Bronchial epithelial cell (primary cell): ENCODE data around the gene ASIC2. TPM values are rescaled to one million over a fixed set of nuclear protein-coding genes. Genes with fewer than 3 reads are reported as not detected.
A peak's percentile ranks its signal among the peaks of the same experiment; 100 is the strongest.

Experiments used
- DNase-seq: peaks from one replicate; pipeline ENCODE4 v3.0.0-alpha.2; 2010; ENCODE audit warnings: low read depth
- FAIRE-seq: peaks from 2 replicates; lab custom pipeline; 2011; peaks lifted over from hg19 to GRCh38; lab: Jason Lieb, UNC
- H3K27me3 ChIP-seq: 2 replicates; pipeline ENCODE4 v1.5.1; 2011; ENCODE audit warnings: low read length; ENCODE audit not compliant: control insufficient read depth, insufficient read depth
- H3K36me3 ChIP-seq: 2 replicates; pipeline ENCODE4 v1.5.1; 2011; ENCODE audit warnings: low read length; ENCODE audit not compliant: control insufficient read depth, insufficient read depth
- H3K4me3 ChIP-seq: 2 replicates; pipeline ENCODE4 v1.5.1; 2011; ENCODE audit warnings: mild to moderate bottlenecking, low read depth, low read length, control low read depth
- CTCF ChIP-seq: IDR thresholded peaks from 2 replicates; pipeline ENCODE4 v1.5.1; 2011; ENCODE audit warnings: mild to moderate bottlenecking, moderate library complexity, low read length, control low read depth, inconsistent platforms; ENCODE audit not compliant: insufficient read depth, severe bottlenecking
- total RNA-seq: library from RNA; depleted of rRNA; stranded (reverse); fragments of >200 nt; gene quantifications from 2 replicates; pipeline ENCODE4 v1.2.1, GENCODE V29; 2014

Gene ASIC2
- total RNA-seq, 1 donor from 2014 or later, result not detected

GRCh38 chr17:33015716-33016346 is 277.3 kb downstream of the ASIC2 start:
- DNase-seq, result peak; percentile 70
- no peaks in the 10 kb centered on the region for H3K36me3 ChIP-seq
- TF ChIP-seq CTCF, result no peak
- H3K4me3 ChIP-seq, result no peak overlapping the region
- no peaks in the 10 kb centered on the region for H3K27me3 ChIP-seq
- peak; percentile 28 for FAIRE-seq

- TF ChIP-seq CTCF, result no peak
- no peak overlapping the region for H3K4me3 ChIP-seq
- H3K27me3 ChIP-seq, result no peaks in the 10 kb centered on the region
- no peaks in the 10 kb centered on the region for H3K36me3 ChIP-seq
- DNase-seq (no peak), FAIRE-seq (no peak)
Observed at GRCh38 chr17:33014751-33015150, 278.3 kb downstream of the ASIC2 start.

GRCh38 chr17:33013596-33014375 is 279.3 kb downstream of the ASIC2 start:
- H3K27me3 ChIP-seq, result no peaks in the 10 kb centered on the region
- DNase-seq (peak; percentile 8), FAIRE-seq (no peak)
- H3K36me3 ChIP-seq, result no peaks in the 10 kb centered on the region
- no peak for TF ChIP-seq CTCF
- no peak overlapping the region for H3K4me3 ChIP-seq

DNA sequence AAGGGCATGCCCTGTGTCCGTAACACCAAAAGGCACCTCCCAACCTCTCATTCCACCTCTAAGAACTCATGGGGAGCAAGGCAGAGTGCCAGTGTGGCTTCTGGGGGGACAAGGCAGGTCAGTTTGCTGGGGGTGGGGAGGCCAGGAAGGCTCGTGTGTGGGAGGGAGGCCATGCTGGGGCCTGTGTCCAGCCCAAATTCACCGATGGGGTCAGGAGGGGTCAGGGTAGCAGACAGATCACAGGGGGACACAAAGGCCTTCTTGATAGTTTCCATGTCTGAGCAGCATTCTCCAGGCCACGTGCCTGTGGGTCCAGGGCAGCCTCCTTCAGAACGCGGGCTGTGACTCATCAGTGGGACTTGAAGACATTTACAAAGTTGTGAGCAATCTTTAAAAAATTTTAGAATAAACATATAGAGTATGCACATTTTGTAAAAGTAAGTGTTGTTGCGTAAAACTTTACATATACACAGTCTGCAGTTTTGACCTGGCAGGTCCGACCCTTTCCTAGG is 280.5 kb downstream of the ASIC2 start:
- peak; percentile 91 for DNase-seq
- FAIRE-seq, result no peak
- no peak for TF ChIP-seq CTCF

GRCh38 chr17:33009636-33010035 is 283.5 kb downstream of the ASIC2 start:
- H3K4me3 ChIP-seq, result no peak overlapping the region
- no peak for FAIRE-seq

More for the DNA sequence above, 280.5 kb downstream of the ASIC2 start:
- H3K27me3 ChIP-seq, result no peaks in the 10 kb centered on the region
- no peak overlapping the region for H3K4me3 ChIP-seq
- H3K36me3 ChIP-seq, result no peaks in the 10 kb centered on the region

More at GRCh38 chr17:33009636-33010035, 283.5 kb downstream of the ASIC2 start:
- H3K27me3 ChIP-seq, result no peaks in the 10 kb centered on the region
- no peak for TF ChIP-seq CTCF
- H3K36me3 ChIP-seq, result no peaks in the 10 kb centered on the region
- no peak for DNase-seq
